Neutrophil (primary cell): ENCODE results near the gene KDSR.

Source experiments
- H3K27ac ChIP-seq: fragments of 200-600 bp; sonication (generic); 2 replicates; pipeline ENCODE4 v1.5.1; 2016; ENCODE audit warnings: mild to moderate bottlenecking, moderate library complexity
- H3K27me3 ChIP-seq: fragments of 200-600 bp; sonication (generic); 2 replicates; pipeline ENCODE4 v1.6.0; 2016; ENCODE audit warnings: mild to moderate bottlenecking
- H3K36me3 ChIP-seq: fragments of 200-600 bp; sonication (generic); 2 replicates; pipeline ENCODE4 v1.5.1; 2017
- H3K4me1 ChIP-seq, 2 experiments: fragments of 200-600 bp in 1 of 2; sonication (generic) in 1 of 2; 1 replicate in 1 of 2; 2 replicates in 1 of 2; pipeline versions ENCODE4 v1.5.1 to v1.6.1; 2013 to 2016; ENCODE audit warnings: low read depth in 1 of 2, low read length in 1 of 2, mild to moderate bottlenecking in 1 of 2, moderate library complexity in 1 of 2; ENCODE audit not compliant: control insufficient read depth in 1 of 2, insufficient read depth in 1 of 2
- H3K4me3 ChIP-seq, 2 experiments: fragments of 200-600 bp in 1 of 2; sonication (generic) in 1 of 2; 1 replicate in 1 of 2; 2 replicates in 1 of 2; pipeline ENCODE4 v1.5.1; 2013 to 2016; ENCODE audit warnings: low read depth in 1 of 2, low read length in 1 of 2, mild to moderate bottlenecking in 1 of 2, moderate library complexity in 1 of 2
- H3K9me3 ChIP-seq: fragments of 200-600 bp; sonication (generic); 2 replicates; pipeline ENCODE4 v1.5.1; 2016
- CTCF ChIP-seq: fragments of 200-600 bp; sonication (generic); IDR thresholded peaks from 2 replicates; pipeline ENCODE4 v1.5.1; 2016; ENCODE audit warnings: antibody characterized with exemption

Gene KDSR

GRCh38 chr18:63405986-63406385 lies 39.0 kb upstream of the KDSR start:
- H3K27ac ChIP-seq, result no peak overlapping the region
- H3K9me3 ChIP-seq, result no peaks in the 10 kb centered on the region
- H3K36me3 ChIP-seq, result peaks cover 88% of the 10 kb centered on the region
- H3K4me1 ChIP-seq, result no peaks in the 10 kb centered on the region
- no peak for TF ChIP-seq CTCF
- H3K4me3 ChIP-seq, result no peak overlapping the region
- H3K27me3 ChIP-seq, result no peaks in the 10 kb centered on the region

GRCh38 chr18:63402246-63403162 lies 35.5 kb upstream of the KDSR start:
- Histone ChIP-seq H3K4me1 (no peaks in the 10 kb centered on the region), H3K27me3 (no peaks in the 10 kb centered on the region), H3K27ac (no peak overlapping the region), H3K36me3 (peaks cover 88% of the 10 kb centered on the region), H3K4me3 (no peak overlapping the region), H3K9me3 (no peaks in the 10 kb centered on the region)
- no peak for TF ChIP-seq CTCF

GRCh38 chr18:63399300-63399699 lies 32.3 kb upstream of the KDSR start:
- H3K4me1 ChIP-seq, result no peaks in the 10 kb centered on the region
- no peaks in the 10 kb centered on the region for H3K27me3 ChIP-seq
- no peaks in the 10 kb centered on the region for H3K9me3 ChIP-seq
- no peak overlapping the region for H3K27ac ChIP-seq
- H3K4me3 ChIP-seq, result no peak overlapping the region
- H3K36me3 ChIP-seq, result peaks cover 99% of the 10 kb centered on the region
- TF ChIP-seq CTCF, result no peak

GRCh38 chr18:63397349-63397748 lies 30.3 kb upstream of the KDSR start:
- no peak for TF ChIP-seq CTCF
- H3K9me3 ChIP-seq, result no peaks in the 10 kb centered on the region
- H3K4me3 ChIP-seq, result no peak overlapping the region
- H3K27me3 ChIP-seq, result no peaks in the 10 kb centered on the region
- no peak overlapping the region for H3K27ac ChIP-seq
- peaks cover 100% of the 10 kb centered on the region for H3K36me3 ChIP-seq
- H3K4me1 ChIP-seq, result no peaks in the 10 kb centered on the region

GRCh38 chr18:63395503-63395902 lies 28.5 kb upstream of the KDSR start:
- TF ChIP-seq CTCF, result no peak
- H3K9me3 ChIP-seq, result no peaks in the 10 kb centered on the region
- no peaks in the 10 kb centered on the region for H3K27me3 ChIP-seq
- H3K27ac ChIP-seq, result no peak overlapping the region
- H3K36me3 ChIP-seq, result peaks cover 99% of the 10 kb centered on the region
- no peaks in the 10 kb centered on the region for H3K4me1 ChIP-seq
- H3K4me3 ChIP-seq, result no peak overlapping the region
